K562 (cell line): Measurements from ENCODE around the gene NUP85. TPM values are rescaled to one million over a fixed set of nuclear protein-coding genes. Genes with fewer than 3 reads are reported as not detected.

Experiments
- CTBP1 ChIP-seq: fragments of 450-650 bp; IDR thresholded peaks from 2 replicates; pipeline ENCODE4 v1.6.1; 2016; ENCODE audit warnings: borderline replicate concordance
- FOXA3 ChIP-seq, 2 experiments: fragments of 450-650 bp in 1 of 2; sonication (generic) in 1 of 2; formaldehyde crosslinking; IDR thresholded peaks in 1 of 2; conservative IDR thresholded peaks in 1 of 2; 2 replicates each; pipeline versions ENCODE4 v1.4.0 to v1.8.0; 2020 to 2022; ENCODE audit warnings: mild to moderate bottlenecking in 2 of 2, missing genetic modification reagents in 1 of 2
- HCFC1 ChIP-seq: IDR thresholded peaks from 2 replicates; pipeline ENCODE4 v1.6.1; 2012; ENCODE audit warnings: low read depth, low read length, improper control_type of control experiment
- HDAC1 ChIP-seq, 2 experiments: fragments of 450-650 bp; IDR thresholded peaks; 2 replicates each; pipeline ENCODE4 v1.6.1; 2016 to 2017; ENCODE audit warnings: inconsistent platforms in 1 of 2, mild to moderate bottlenecking in 1 of 2, moderate library complexity in 1 of 2
- HMGN3 ChIP-seq: IDR thresholded peaks from 2 replicates; pipeline ENCODE4 v1.6.1; 2011; ENCODE audit warnings: borderline replicate concordance, low read depth, mild to moderate bottlenecking, mixed read lengths, low read length; ENCODE audit not compliant: insufficient read length; ENCODE audit errors: extremely low read depth
- KAT7 ChIP-seq: sonication (generic); formaldehyde crosslinking; IDR thresholded peaks from 2 replicates; pipeline ENCODE4 v1.8.0; 2022; ENCODE audit warnings: missing genetic modification reagents, mild to moderate bottlenecking, borderline replicate concordance
- KDM5B ChIP-seq: fragments of 200-600 bp; sonication (generic); IDR thresholded peaks from 2 replicates; pipeline ENCODE4 v1.6.1; 2012; ENCODE audit warnings: low read depth, mild to moderate bottlenecking, moderate library complexity, low read length, control low read depth, inconsistent platforms; ENCODE audit not compliant: insufficient replicate concordance
- L3MBTL2 ChIP-seq: fragments of 450-650 bp; IDR thresholded peaks from 2 replicates; pipeline ENCODE4 v1.6.1; 2016; ENCODE audit warnings: mild to moderate bottlenecking, moderate library complexity
- NONO ChIP-seq, 2 experiments: fragments of 200-400 bp in 1 of 2; fragments of 450-650 bp in 1 of 2; formaldehyde crosslinking in 1 of 2; IDR thresholded peaks; 2 replicates each; pipeline ENCODE4 v1.6.1; 2017; ENCODE audit warnings: low read depth in 2 of 2, mild to moderate bottlenecking in 2 of 2, moderate library complexity in 2 of 2, low read length in 1 of 2
- SMARCA5 ChIP-seq: fragments of 450-650 bp; IDR thresholded peaks from 2 replicates; pipeline ENCODE4 v1.6.1; 2016
- TAF1 ChIP-seq: IDR thresholded peaks from 2 replicates; pipeline ENCODE4 v1.6.1; 2011; ENCODE audit warnings: mild to moderate bottlenecking, low read length, moderate library complexity; ENCODE audit not compliant: insufficient read depth, control insufficient read depth, severe bottlenecking; ENCODE audit errors: extremely low read depth
- TBL1XR1 ChIP-seq, 2 experiments: IDR thresholded peaks; 2 replicates each; pipeline ENCODE4 v1.6.1; 2012; ENCODE audit warnings: improper control_type of control experiment in 2 of 2, low read length in 2 of 2, mild to moderate bottlenecking in 1 of 2
- ZBTB7A ChIP-seq: IDR thresholded peaks from 2 replicates; pipeline ENCODE4 v1.6.1; 2011; ENCODE audit warnings: low read depth, mild to moderate bottlenecking, low read length, moderate library complexity, borderline replicate concordance; ENCODE audit not compliant: control insufficient read depth
- ZNF175 ChIP-seq: fragments of 200-800 bp; sonication (Bioruptor generic); IDR thresholded peaks from 2 replicates; pipeline ENCODE4 v1.6.1; 2016; ENCODE audit warnings: low read depth, mild to moderate bottlenecking, missing genetic modification characterization, missing compliant biosample characterization
- ZZZ3 ChIP-seq: fragments of 450-650 bp; IDR thresholded peaks from 2 replicates; pipeline ENCODE4 v1.6.1; 2016; ENCODE audit warnings: antibody characterized with exemption, mild to moderate bottlenecking, moderate library complexity
- polyA plus RNA-seq, 8 experiments: library from polyadenylated mRNA; depleted of rRNA in 4 of 8; stranded (reverse) in 5 of 8; unstranded in 3 of 8; fragments of >200 nt; fragmentation: Nextera tagmentation in 2 of 8; fragmentation: Illumina TruSeq in 1 of 8; extraction: Ambion mirVana in 2 of 8; extraction: Trizol in 1 of 8; gene quantifications; 2 replicates each; pipeline versions ENCODE4 v1.2.1 to v1.2.3, GENCODE V29; 2011 to 2014; ENCODE audit warnings: inconsistent platforms in 1 of 8, missing spikeins in 1 of 8
- total RNA-seq, 7 experiments: library from RNA; depleted of rRNA in 6 of 7; stranded (reverse); fragments of >200 nt in 6 of 7; fragmentation: Illumina TruSeq in 2 of 7; extraction: Trizol in 2 of 7; gene quantifications; 2 replicates each; pipeline versions ENCODE4 v1.2.1 to v1.2.3, GENCODE V29; 2011 to 2021; ENCODE audit warnings: low replicate concordance in 1 of 7
- TF ChIP-seq, protein P1 (sequence below): fragments of 250-450 bp; sonication (Bioruptor Pico); IDR thresholded peaks from 2 replicates; pipeline ENCODE4 v1.4.0; 2020; ENCODE audit warnings: borderline replicate concordance
- TF ChIP-seq, protein P2 (sequence below): sonication (generic); formaldehyde crosslinking; IDR thresholded peaks from 2 replicates; pipeline ENCODE4 v1.9.0; 2022; ENCODE audit warnings: mild to moderate bottlenecking, missing genetic modification reagents
- TF ChIP-seq, protein P3 (sequence below): fragments of 450-650 bp; IDR thresholded peaks from 2 replicates; pipeline ENCODE4 v1.6.1; 2016; ENCODE audit warnings: mild to moderate bottlenecking
- TF ChIP-seq, protein P4 (sequence below): sonication (generic); formaldehyde crosslinking; IDR thresholded peaks from 2 replicates; pipeline ENCODE4 v1.8.0; 2022; ENCODE audit warnings: mild to moderate bottlenecking, missing genetic modification reagents, borderline replicate concordance

NUP85 gene
- total and polyA plus RNA-seq, 9 of the 15 experiments (the other 6 are each of a cell fraction or from before 2014, with no cell fraction given), result 50.2 to 177 (median 110) TPM

DNA sequence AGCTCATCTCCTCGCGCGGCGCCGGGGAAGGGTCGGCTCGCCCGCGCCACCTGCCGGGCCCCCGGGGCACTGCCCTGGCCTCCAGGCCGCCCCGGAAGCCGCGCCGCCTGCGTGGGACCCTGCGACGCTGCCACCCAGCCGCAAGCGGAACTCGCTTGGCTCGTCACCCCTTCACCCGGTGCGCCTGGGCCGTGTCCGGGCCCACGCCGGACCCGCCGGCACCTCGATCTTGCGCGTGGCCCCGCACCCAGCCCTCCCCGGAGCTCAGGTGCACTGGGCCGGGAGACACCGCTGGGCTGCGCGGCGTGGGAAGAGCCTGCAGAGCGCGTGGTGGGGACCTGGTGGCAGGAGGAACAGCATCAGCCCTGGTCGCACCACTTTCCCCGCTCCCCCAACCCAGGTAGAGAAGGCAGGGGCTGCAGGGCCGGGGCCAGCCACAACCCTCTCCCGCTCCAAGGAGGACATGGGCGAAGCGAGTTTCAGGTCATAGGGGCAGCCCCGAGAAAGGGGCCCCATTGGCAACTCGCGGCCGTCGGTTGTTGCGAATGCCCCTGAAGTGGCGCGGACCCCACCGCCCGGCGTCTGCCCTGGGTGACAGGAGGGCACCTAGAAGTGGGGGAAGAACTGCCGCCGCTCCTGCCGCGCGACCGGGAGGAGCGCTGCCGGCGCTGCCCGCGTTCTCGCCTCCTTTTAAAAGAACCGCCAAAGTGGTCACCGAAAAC, 65.9 kb downstream of the NUP85 start (continued):
- peak; percentile 90 for TF ChIP-seq L3MBTL2
- peak; percentile 65; the same call in 1 of the 2 replicates for TF ChIP-seq ZBTB7A
- peak; percentile 76 for TF ChIP-seq CTBP1
- peak; percentile 66; the same call in 1 of the 2 replicates for TF ChIP-seq KAT7 (CRISPR knock-in tag)
- TF ChIP-seq NONO (IDR thresholded peaks at IDR 0.05; ENCODE audit: low read depth in 2 of 2, low read length in 1 of 2), result peak in 1 of 2 experiments; percentile 79; a peak in 2 of 4 replicates
- TF ChIP-seq ZNF175 (CRISPR knock-in tag), result peak; percentile 74
- TF ChIP-seq, protein P1, sequence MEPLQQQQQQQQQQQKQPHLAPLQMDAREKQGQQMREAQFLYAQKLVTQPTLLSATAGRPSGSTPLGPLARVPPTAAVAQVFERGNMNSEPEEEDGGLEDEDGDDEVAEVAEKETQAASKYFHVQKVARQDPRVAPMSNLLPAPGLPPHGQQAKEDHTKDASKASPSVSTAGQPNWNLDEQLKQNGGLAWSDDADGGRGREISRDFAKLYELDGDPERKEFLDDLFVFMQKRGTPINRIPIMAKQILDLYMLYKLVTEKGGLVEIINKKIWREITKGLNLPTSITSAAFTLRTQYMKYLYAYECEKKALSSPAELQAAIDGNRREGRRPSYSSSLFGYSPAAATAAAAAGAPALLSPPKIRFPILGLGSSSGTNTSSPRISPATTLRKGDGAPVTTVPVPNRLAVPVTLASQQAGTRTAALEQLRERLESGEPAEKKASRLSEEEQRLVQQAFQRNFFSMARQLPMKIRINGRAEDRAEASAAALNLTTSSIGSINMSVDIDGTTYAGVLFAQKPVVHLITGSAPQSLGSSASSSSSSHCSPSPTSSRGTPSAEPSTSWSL, result peak; percentile 47; the same call in 1 of the 2 replicates
- TF ChIP-seq HCFC1, result peak; percentile 82
- TF ChIP-seq FOXA3 (CRISPR knock-in tag; conservative IDR thresholded peaks at IDR 0.05 in 1 of 2, IDR thresholded peaks at IDR 0.05 in 1 of 2), result peak in 1 of 2 experiments; percentile 17; a peak in 1 of 4 replicates
- TF ChIP-seq HMGN3, result peak; percentile 67
- TF ChIP-seq, protein P2, sequence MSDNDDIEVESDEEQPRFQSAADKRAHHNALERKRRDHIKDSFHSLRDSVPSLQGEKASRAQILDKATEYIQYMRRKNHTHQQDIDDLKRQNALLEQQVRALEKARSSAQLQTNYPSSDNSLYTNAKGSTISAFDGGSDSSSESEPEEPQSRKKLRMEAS, result peak; percentile 77
- no peak for TF ChIP-seq SMARCA5
- peak; percentile 47 for TF ChIP-seq TAF1
- no peak for TF ChIP-seq ZZZ3
- TF ChIP-seq, protein P3, sequence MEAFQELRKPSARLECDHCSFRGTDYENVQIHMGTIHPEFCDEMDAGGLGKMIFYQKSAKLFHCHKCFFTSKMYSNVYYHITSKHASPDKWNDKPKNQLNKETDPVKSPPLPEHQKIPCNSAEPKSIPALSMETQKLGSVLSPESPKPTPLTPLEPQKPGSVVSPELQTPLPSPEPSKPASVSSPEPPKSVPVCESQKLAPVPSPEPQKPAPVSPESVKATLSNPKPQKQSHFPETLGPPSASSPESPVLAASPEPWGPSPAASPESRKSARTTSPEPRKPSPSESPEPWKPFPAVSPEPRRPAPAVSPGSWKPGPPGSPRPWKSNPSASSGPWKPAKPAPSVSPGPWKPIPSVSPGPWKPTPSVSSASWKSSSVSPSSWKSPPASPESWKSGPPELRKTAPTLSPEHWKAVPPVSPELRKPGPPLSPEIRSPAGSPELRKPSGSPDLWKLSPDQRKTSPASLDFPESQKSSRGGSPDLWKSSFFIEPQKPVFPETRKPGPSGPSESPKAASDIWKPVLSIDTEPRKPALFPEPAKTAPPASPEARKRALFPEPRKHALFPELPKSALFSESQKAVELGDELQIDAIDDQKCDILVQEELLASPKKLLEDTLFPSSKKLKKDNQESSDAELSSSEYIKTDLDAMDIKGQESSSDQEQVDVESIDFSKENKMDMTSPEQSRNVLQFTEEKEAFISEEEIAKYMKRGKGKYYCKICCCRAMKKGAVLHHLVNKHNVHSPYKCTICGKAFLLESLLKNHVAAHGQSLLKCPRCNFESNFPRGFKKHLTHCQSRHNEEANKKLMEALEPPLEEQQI, result no peak
- peak in 1 of 2 experiments; percentile 87; a peak in 2 of 4 replicates for TF ChIP-seq HDAC1 (IDR thresholded peaks at IDR 0.05)
- TF ChIP-seq TBL1XR1 (IDR thresholded peaks at IDR 0.05; ENCODE audit: low read length in 2 of 2), result peak; percentile 18 to 75; a peak in 3 of 4 replicates
- TF ChIP-seq, protein P4, sequence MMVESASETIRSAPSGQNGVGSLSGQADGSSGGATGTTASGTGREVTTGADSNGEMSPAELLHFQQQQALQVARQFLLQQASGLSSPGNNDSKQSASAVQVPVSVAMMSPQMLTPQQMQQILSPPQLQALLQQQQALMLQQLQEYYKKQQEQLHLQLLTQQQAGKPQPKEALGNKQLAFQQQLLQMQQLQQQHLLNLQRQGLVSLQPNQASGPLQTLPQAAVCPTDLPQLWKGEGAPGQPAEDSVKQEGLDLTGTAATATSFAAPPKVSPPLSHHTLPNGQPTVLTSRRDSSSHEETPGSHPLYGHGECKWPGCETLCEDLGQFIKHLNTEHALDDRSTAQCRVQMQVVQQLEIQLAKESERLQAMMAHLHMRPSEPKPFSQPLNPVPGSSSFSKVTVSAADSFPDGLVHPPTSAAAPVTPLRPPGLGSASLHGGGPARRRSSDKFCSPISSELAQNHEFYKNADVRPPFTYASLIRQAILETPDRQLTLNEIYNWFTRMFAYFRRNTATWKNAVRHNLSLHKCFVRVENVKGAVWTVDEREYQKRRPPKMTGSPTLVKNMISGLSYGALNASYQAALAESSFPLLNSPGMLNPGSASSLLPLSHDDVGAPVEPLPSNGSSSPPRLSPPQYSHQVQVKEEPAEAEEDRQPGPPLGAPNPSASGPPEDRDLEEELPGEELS (CRISPR knock-in tag), result peak; percentile 68; the same call in 1 of the 2 replicates
- TF ChIP-seq KDM5B, result peak; percentile 61
